ENCODE measurements around the gene TEC.

Gene TEC

DNA sequence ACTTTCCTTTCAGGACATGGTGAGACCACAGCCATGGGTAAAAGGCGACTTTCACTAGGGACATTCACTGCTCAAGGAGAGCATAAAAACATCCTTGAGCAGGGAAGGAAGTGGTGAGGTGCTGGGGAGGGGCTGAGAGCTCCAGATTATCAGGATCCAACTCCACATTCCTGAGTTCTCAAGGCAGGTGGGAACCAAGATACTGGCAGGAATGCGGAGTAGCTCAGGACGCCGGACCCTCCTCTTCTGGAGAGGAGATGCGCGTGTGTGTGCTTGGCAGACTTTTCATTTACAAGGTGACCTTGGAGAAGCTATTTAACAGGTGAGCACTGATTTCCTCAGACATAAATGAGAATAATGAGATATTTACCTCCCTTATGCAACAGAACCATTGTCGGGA lies 94.3 kb downstream of the TEC start:
- Histone ChIP-seq H3K14ac (ENCODE audit: low read length) (no peak overlapping the region), H3K4me1 (ENCODE audit: control insufficient read depth in 2 of 2, insufficient read depth in 1 of 2, low read depth in 1 of 2, low read length in 2 of 2) (peaks cover 0 to 1% of the 10 kb centered on the region in 2 donors), H3K4me2 (ENCODE audit: insufficient read depth, low read length, poor library complexity, severe bottlenecking) (no peak overlapping the region), H3K4ac (ENCODE audit: low read length) (no peak overlapping the region), H4K91ac (ENCODE audit: low read depth, low read length, poor library complexity) (no peak overlapping the region), H3K4me3 (ENCODE audit: low read length in 2 of 2) (no peak overlapping the region), H3K79me1 (ENCODE audit: low read depth, low read length) (no peaks in the 10 kb centered on the region), H2BK15ac (ENCODE audit: low read length) (no peak overlapping the region), H3K36me3 (replicated peaks in 1 of 2; ENCODE audit: control insufficient read depth in 2 of 2, insufficient read depth in 2 of 2, low read length in 2 of 2) (no peaks in the 10 kb centered on the region), H3K27ac (replicated peaks; ENCODE audit: low read length) (no peak overlapping the region), H2BK120ac (ENCODE audit: low read depth, low read length) (no peak overlapping the region), H3K27me3 (ENCODE audit: control insufficient read depth in 3 of 3, insufficient read depth in 3 of 3, low read depth in 1 of 3, low read length in 3 of 3) (no peaks in the 10 kb centered on the region), H2BK12ac (ENCODE audit: low read length) (no peak overlapping the region), H3K23ac (ENCODE audit: low read depth, low read length, poor library complexity) (no peak overlapping the region), H2BK5ac (ENCODE audit: low read length) (no peak overlapping the region), H2AK5ac (ENCODE audit: low read depth, low read length) (no peak overlapping the region), H4K8ac (ENCODE audit: low read depth, low read length) (no peak overlapping the region), H3K9ac (ENCODE audit: low read depth, low read length, poor library complexity) (no peak overlapping the region), H3K18ac (ENCODE audit: low read length) (no peak overlapping the region), H3K9me3 (replicated peaks in 1 of 2; ENCODE audit: control insufficient read depth in 2 of 2, insufficient read depth in 1 of 2, low read depth in 1 of 2, low read length in 2 of 2) (no peaks in the 10 kb centered on the region), H2AFZ (ENCODE audit: low read length) (no peak overlapping the region)
- no peak for DNase-seq (ENCODE audit: low spot score)
- WGBS, 2 donors (ENCODE audit: extremely low coverage in 2 of 2, insufficient read length in 2 of 2, insufficient replicate concordance in 1 of 2) = no CpG with 5 or more reads among the region's 7 CpGs

DNA sequence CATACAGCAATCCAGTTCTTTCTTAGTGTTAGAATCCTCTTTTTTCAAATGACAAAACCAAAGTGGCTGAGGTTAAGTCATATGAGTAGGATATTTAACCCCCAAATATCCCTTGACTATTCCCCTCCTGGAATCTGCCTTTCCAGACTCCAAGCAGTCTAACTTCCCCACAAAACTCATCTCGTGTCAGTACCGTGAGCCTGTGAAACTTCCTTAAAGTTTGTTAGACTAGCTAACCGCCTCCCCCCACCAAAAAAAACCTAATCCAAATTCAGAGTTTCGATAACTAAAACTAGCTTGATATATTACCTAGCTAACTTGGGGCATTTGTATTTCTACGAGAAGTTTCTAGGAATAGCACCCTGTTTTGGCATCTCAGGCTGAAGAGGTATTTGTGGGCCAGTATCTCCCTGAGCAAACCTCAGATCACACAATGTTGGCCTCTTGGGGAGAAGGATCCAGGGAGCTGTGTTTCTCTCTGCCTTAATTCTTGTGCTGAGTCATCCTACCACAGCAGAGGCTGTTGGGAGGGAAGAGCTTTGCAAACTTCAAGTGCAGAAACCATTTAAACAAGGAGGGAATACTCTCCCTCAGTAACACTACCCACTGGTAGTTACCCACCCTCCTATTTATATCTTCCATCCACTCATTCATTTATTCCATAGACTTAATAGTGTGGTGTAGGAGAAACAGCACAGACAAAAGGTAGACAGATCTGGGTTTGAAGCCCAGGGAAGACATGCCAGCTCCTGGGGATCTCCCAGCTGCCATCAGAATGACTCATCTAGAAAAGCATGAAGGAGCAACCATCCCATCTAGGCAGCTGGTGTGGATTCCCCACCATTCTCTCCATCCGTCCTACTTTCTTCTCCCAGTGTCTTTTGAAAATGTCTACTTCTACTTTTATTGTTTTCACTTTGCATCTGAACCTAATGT lies 96.3 kb downstream of the TEC start:
- Histone ChIP-seq H3K9ac (ENCODE audit: low read depth, low read length, poor library complexity) (no peak overlapping the region), H2BK15ac (ENCODE audit: low read length) (no peak overlapping the region), H2AK5ac (ENCODE audit: low read depth, low read length) (no peak overlapping the region), H4K91ac (ENCODE audit: low read depth, low read length, poor library complexity) (no peak overlapping the region), H2AFZ (ENCODE audit: low read length) (peak overlapping the region; percentile 56), H3K18ac (ENCODE audit: low read length) (no peak overlapping the region), H2BK12ac (ENCODE audit: low read length) (no peak overlapping the region), H2BK5ac (ENCODE audit: low read length) (no peak overlapping the region), H3K9me3 (replicated peaks in 1 of 2; ENCODE audit: control insufficient read depth in 2 of 2, insufficient read depth in 1 of 2, low read depth in 1 of 2, low read length in 2 of 2) (no peaks in the 10 kb centered on the region), H3K4ac (ENCODE audit: low read length) (no peak overlapping the region), H3K4me3 (ENCODE audit: low read length in 2 of 2) (no peak overlapping the region), H2BK120ac (ENCODE audit: low read depth, low read length) (no peak overlapping the region), H3K36me3 (replicated peaks in 1 of 2; ENCODE audit: control insufficient read depth in 2 of 2, insufficient read depth in 2 of 2, low read length in 2 of 2) (no peaks in the 10 kb centered on the region), H4K8ac (ENCODE audit: low read depth, low read length) (no peak overlapping the region), H3K79me1 (ENCODE audit: low read depth, low read length) (no peaks in the 10 kb centered on the region), H3K27me3 (ENCODE audit: control insufficient read depth in 3 of 3, insufficient read depth in 3 of 3, low read depth in 1 of 3, low read length in 3 of 3) (no peaks in the 10 kb centered on the region), H3K27ac (replicated peaks; ENCODE audit: low read length) (no peak overlapping the region), H3K4me2 (ENCODE audit: insufficient read depth, low read length, poor library complexity, severe bottlenecking) (no peak overlapping the region), H3K4me1 (ENCODE audit: control insufficient read depth in 2 of 2, insufficient read depth in 1 of 2, low read depth in 1 of 2, low read length in 2 of 2) (peaks cover 0 to 1% of the 10 kb centered on the region in 2 donors), H3K14ac (ENCODE audit: low read length) (no peak overlapping the region), H3K23ac (ENCODE audit: low read depth, low read length, poor library complexity) (no peak overlapping the region)
- WGBS, 2 donors (ENCODE audit: extremely low coverage in 2 of 2, insufficient read length in 2 of 2, insufficient replicate concordance in 1 of 2) = no CpG with 5 or more reads among the region's 6 CpGs
- DNase-seq (ENCODE audit: low spot score) = no peak

DNA sequence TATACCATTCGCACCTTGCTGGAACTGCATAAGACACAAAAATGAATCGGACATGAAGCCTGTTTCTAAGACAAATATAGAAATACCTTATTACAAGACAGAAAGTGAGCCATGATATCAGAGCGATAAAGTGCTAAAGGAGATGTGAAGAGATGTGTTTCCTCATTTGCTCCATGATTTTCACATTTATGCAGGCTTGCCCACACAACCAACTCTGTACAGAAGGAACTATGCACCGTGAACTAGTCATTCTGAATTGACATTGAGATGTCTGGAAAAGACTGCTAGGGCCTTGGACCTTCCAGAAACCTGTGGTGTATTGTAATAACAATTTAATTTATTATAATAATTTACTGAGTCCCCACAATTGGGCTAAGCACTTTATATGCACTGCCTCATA lies 97.0 kb downstream of the TEC start:
- no peak for DNase-seq (ENCODE audit: low spot score)
- H3K27me3 ChIP-seq (ENCODE audit: control insufficient read depth in 3 of 3, insufficient read depth in 3 of 3, low read depth in 1 of 3, low read length in 3 of 3) = no peaks in the 10 kb centered on the region
- no peak overlapping the region for H3K14ac ChIP-seq (ENCODE audit: low read length)
- H3K27ac ChIP-seq (replicated peaks; ENCODE audit: low read length) = no peak overlapping the region
- H3K36me3 ChIP-seq (replicated peaks in 1 of 2; ENCODE audit: control insufficient read depth in 2 of 2, insufficient read depth in 2 of 2, low read length in 2 of 2) = no peaks in the 10 kb centered on the region
- no peak overlapping the region for H2BK12ac ChIP-seq (ENCODE audit: low read length)
- H3K4ac ChIP-seq (ENCODE audit: low read length) = no peak overlapping the region
- H3K4me3 ChIP-seq (ENCODE audit: low read length in 2 of 2) = no peak overlapping the region
- H3K9me3 ChIP-seq (replicated peaks in 1 of 2; ENCODE audit: control insufficient read depth in 2 of 2, insufficient read depth in 1 of 2, low read depth in 1 of 2, low read length in 2 of 2) = no peaks in the 10 kb centered on the region
- H3K4me2 ChIP-seq (ENCODE audit: insufficient read depth, low read length, poor library complexity, severe bottlenecking) = no peak overlapping the region
- WGBS, 2 donors (ENCODE audit: extremely low coverage in 2 of 2, insufficient read length in 2 of 2, insufficient replicate concordance in 1 of 2) = no CpG with 5 or more reads among the region's 4 CpGs
- H2BK120ac ChIP-seq (ENCODE audit: low read depth, low read length) = no peak overlapping the region
- no peak overlapping the region for H4K8ac ChIP-seq (ENCODE audit: low read depth, low read length)
- H3K9ac ChIP-seq (ENCODE audit: low read depth, low read length, poor library complexity) = no peak overlapping the region
- H2BK15ac ChIP-seq (ENCODE audit: low read length) = no peak overlapping the region
- H4K91ac ChIP-seq (ENCODE audit: low read depth, low read length, poor library complexity) = no peak overlapping the region
- peaks cover 0 to 1% of the 10 kb centered on the region in 2 donors for H3K4me1 ChIP-seq (ENCODE audit: control insufficient read depth in 2 of 2, insufficient read depth in 1 of 2, low read depth in 1 of 2, low read length in 2 of 2)
- no peak overlapping the region for H2AK5ac ChIP-seq (ENCODE audit: low read depth, low read length)
- H3K23ac ChIP-seq (ENCODE audit: low read depth, low read length, poor library complexity) = no peak overlapping the region
- H2BK5ac ChIP-seq (ENCODE audit: low read length) = no peak overlapping the region
- H3K18ac ChIP-seq (ENCODE audit: low read length) = no peak overlapping the region
- H2AFZ ChIP-seq (ENCODE audit: low read length) = no peak overlapping the region
- H3K79me1 ChIP-seq (ENCODE audit: low read depth, low read length) = no peaks in the 10 kb centered on the region

DNA sequence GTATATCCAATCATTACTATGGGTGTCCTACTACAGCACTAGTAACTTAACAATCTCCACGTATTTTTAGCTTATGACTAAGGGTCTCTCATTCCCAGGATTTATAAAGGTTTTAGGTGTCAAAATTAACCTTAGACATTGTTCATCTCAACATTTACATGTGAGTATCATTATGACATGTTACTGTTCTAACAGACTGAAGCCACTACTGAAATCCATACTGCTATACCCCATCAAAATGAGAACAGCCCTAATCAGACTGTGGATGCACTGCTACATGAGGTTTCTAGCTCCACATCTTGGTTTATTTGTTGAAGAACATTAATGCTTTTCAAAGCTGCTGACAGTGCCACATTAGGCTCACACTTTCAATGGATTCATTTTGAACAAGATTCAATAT lies 100.0 kb downstream of the TEC start:
- Histone ChIP-seq H3K4ac (ENCODE audit: low read length) (no peak overlapping the region), H2BK120ac (ENCODE audit: low read depth, low read length) (no peak overlapping the region), H2BK12ac (ENCODE audit: low read length) (no peak overlapping the region), H2BK15ac (ENCODE audit: low read length) (no peak overlapping the region), H3K4me2 (ENCODE audit: insufficient read depth, low read length, poor library complexity, severe bottlenecking) (no peak overlapping the region), H3K9me3 (replicated peaks in 1 of 2; ENCODE audit: control insufficient read depth in 2 of 2, insufficient read depth in 1 of 2, low read depth in 1 of 2, low read length in 2 of 2) (peaks cover 0 to 2% of the 10 kb centered on the region in 2 donors), H3K14ac (ENCODE audit: low read length) (no peak overlapping the region), H3K4me1 (ENCODE audit: control insufficient read depth in 2 of 2, insufficient read depth in 1 of 2, low read depth in 1 of 2, low read length in 2 of 2) (no peaks in the 10 kb centered on the region), H4K8ac (ENCODE audit: low read depth, low read length) (no peak overlapping the region), H3K27me3 (ENCODE audit: control insufficient read depth in 3 of 3, insufficient read depth in 3 of 3, low read depth in 1 of 3, low read length in 3 of 3) (no peaks in the 10 kb centered on the region), H3K79me1 (ENCODE audit: low read depth, low read length) (no peaks in the 10 kb centered on the region), H4K91ac (ENCODE audit: low read depth, low read length, poor library complexity) (no peak overlapping the region), H2BK5ac (ENCODE audit: low read length) (no peak overlapping the region), H2AFZ (ENCODE audit: low read length) (no peak overlapping the region), H3K36me3 (replicated peaks in 1 of 2; ENCODE audit: control insufficient read depth in 2 of 2, insufficient read depth in 2 of 2, low read length in 2 of 2) (no peaks in the 10 kb centered on the region), H3K9ac (ENCODE audit: low read depth, low read length, poor library complexity) (no peak overlapping the region), H3K18ac (ENCODE audit: low read length) (no peak overlapping the region), H3K4me3 (ENCODE audit: low read length in 2 of 2) (no peak overlapping the region), H3K27ac (replicated peaks; ENCODE audit: low read length) (no peak overlapping the region), H2AK5ac (ENCODE audit: low read depth, low read length) (no peak overlapping the region), H3K23ac (ENCODE audit: low read depth, low read length, poor library complexity) (no peak overlapping the region)
- WGBS, 2 donors (ENCODE audit: extremely low coverage in 2 of 2, insufficient read length in 2 of 2, insufficient replicate concordance in 1 of 2) = no CpG with 5 or more reads among the region's 1 CpG
- no peak for DNase-seq (ENCODE audit: low spot score)

All from neuronal stem cell (in vitro differentiated cells).